GM20000 (cell line): ENCODE data around the gene PITPNM2.

Experiments used
- DNase-seq: peaks from one replicate; pipeline ENCODE4 v3.0.0; 2012; ENCODE audit warnings: low spot score
- TF ChIP-seq, protein P1 (sequence below): IDR thresholded peaks from 2 replicates; pipeline ENCODE4 v1.5.1; 2012; ENCODE audit warnings: mild to moderate bottlenecking, control low read depth; ENCODE audit errors: extremely low read depth, missing control alignments

The PITPNM2 gene

DNA sequence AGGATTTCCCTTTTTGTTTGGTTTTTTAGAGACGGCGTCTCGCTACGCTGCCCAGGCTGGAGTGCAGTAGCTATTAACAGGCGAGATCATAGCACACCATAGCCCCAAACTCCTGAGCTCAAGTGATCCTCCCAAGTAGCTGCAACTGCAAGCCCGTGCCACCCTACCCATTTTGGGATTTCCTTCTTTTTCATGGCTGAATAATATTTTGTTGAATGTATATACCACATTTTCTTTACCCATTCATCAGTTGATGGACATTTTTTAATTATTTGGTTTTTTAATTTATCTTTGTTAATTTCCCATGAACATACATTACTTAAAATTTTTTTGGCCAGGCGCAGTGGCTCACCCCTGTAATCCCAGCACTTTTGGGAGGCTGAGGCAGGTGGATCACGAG lies 15.2 kb downstream of the PITPNM2 start:
- TF ChIP-seq, protein P1, sequence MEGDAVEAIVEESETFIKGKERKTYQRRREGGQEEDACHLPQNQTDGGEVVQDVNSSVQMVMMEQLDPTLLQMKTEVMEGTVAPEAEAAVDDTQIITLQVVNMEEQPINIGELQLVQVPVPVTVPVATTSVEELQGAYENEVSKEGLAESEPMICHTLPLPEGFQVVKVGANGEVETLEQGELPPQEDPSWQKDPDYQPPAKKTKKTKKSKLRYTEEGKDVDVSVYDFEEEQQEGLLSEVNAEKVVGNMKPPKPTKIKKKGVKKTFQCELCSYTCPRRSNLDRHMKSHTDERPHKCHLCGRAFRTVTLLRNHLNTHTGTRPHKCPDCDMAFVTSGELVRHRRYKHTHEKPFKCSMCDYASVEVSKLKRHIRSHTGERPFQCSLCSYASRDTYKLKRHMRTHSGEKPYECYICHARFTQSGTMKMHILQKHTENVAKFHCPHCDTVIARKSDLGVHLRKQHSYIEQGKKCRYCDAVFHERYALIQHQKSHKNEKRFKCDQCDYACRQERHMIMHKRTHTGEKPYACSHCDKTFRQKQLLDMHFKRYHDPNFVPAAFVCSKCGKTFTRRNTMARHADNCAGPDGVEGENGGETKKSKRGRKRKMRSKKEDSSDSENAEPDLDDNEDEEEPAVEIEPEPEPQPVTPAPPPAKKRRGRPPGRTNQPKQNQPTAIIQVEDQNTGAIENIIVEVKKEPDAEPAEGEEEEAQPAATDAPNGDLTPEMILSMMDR = no peak
- no peak for DNase-seq

DNA sequence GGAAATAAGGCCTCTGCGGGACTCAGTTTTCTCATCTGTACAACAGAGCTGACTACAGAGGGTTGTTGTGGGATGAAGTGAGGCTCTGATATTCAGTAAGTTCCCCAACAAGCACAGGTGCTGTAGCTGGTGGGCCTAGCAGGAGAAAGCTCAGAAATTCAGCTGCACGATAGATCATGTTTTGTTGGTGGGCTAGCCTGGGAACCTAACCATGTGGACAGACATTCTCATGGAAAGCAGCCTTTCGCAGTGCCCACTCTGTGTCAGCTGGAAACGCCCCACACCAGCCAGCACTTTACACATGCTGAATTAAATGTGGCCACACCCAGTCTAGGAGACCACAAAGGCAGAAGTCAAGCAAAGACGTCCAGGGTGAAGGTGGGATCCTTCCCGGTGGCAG lies 16.1 kb downstream of the PITPNM2 start:
- no peak for DNase-seq
- TF ChIP-seq, protein P1 = no peak

DNA sequence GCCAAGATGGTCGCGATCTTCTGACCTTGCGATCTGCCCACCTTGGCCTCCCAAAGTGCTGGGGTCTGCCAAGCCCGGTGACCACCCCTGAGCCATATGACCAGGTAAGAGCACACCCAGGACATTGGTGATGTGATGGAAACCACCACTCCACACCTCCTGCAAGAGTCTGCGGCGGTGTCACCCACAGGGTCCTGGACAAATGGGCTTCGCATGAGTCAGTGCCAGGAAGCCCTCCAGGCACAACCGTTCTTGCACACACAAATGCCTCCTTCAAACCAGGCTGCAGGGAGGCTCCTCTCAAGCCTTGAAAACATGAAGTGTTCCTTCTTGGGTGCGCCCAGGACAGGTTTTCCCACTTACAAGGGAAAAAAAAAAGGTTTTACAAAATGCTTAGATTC lies 16.6 kb downstream of the PITPNM2 start:
- no peak for DNase-seq
- TF ChIP-seq, protein P1 = no peak

DNA sequence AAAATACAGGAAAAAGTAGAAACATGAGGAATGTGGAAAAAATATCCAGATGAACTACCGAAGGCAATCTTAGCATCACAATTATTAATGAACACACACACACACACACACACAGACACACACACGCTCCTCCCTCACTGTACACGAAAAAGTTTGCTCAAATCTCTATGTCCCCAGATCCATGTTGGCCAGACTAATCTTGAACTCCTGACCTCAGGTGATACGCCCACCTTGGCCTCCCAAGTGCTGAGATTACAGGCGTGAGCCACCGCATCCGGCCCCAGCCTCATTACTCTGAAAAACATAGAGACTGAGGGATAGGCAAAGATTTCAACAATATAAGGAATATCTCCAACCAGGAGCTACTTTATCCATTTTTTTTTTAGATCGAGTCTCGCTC lies 17.2 kb downstream of the PITPNM2 start:
- no peak for DNase-seq
- TF ChIP-seq, protein P1 = no peak

DNA sequence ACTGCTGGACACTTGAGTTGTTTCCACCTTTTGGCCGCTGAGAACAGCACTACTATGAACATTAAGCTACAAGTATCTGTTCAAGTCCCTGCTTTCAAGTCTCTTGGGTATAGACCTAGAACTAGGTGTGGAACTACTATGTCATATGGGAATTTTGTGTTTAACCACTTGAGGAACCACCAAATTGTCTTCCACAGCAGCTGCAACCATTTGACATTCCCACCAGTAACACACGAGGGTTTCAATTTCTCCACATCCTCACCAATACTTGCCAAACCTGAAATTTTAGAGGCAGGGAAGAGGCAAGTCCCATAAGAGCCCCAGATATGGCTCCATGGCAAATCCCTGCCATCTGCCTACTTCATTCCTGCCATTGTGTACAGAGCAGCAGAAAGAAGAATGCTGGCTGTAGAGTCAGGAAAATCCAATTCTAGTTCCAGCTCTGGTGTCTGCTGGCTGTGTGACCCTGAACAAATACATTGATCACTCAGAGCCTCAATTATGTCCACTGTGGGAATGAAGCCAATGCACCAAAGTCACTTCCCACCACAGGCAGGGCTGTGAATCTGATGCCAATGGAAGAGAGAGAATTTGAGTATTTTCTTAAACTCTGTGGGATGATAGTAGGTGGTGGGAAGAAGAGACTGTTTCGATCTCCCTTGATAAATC lies 17.8 kb downstream of the PITPNM2 start:
- no peak for DNase-seq
- TF ChIP-seq, protein P1 = no peak

DNA sequence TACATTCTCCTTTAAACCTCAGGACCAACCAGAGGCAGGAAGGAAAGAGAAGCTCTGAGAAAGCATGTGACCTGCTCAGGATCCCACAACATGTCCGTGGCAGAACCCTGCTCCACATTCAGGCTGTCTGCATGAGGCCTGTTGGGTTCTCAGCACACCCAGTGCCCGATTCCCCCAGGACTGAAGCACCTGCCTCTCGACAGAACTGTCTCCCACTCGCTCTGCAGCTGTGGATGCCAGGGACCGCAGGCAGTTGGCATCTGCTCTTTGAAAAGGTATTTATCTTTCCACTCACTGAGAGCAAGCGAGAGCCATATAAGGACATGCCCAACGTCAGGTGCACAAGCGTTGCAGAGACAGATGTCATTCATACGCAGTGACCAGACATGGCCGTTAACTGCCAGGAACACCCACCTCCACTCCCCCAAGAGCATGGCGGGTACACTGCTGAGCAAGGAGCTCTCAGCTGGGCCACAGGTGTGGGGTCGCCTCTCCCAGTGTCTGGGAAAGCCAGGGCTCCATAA lies 18.9 kb downstream of the PITPNM2 start:
- TF ChIP-seq, protein P1 = no peak
- no peak for DNase-seq

DNA sequence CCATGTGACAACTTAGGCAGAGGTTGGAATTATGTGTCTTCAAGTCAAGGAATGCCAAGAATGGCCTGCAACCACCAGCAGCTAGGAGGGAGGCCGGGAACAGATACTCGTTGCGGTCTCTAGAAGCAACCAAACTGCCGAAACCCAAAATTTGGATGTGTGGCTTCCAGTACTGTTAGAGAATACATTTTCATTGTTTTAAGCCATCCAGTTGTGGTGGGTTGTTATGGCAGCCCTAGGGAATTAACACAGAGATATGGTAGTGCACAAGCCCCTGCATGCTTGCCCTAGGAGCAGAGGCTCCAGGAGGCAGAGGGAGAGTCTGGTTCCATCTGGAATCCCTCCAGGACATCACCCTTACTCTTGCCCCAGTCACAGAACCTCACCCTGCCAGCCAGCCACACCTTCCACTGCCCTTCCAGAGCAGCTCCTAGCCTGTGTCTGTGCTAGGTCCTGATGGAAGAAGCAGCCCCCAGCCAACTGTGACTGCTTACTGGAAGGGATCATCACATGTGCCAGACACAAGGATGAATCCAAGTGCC lies 19.5 kb downstream of the PITPNM2 start:
- TF ChIP-seq, protein P1 = no peak
- no peak for DNase-seq
